ENCODE measurements around the gene GALNT6.

Gene GALNT6

GRCh38 chr12:51403681-51404136, 12.5 kb upstream of the GALNT6 start:
- no peaks in the 10 kb centered on the region for H3K27me3 ChIP-seq (ENCODE audit: insufficient read depth, poor library complexity, severe bottlenecking)
- H3K36me3 ChIP-seq (ENCODE audit: low read depth) = no peaks in the 10 kb centered on the region
- no peak for DNase-seq (ENCODE audit: low spot score)
- H3K4me1 ChIP-seq (ENCODE audit: insufficient read depth, poor library complexity, severe bottlenecking) = no peaks in the 10 kb centered on the region
- ATAC-seq (ENCODE audit: low read depth) = no peak
- no peaks in the 10 kb centered on the region for H3K9me3 ChIP-seq (ENCODE audit: severe bottlenecking)
- no peak for TF ChIP-seq CTCF (IDR thresholded peaks at IDR 0.05; ENCODE audit: poor library complexity, severe bottlenecking)
- H3K27ac ChIP-seq (ENCODE audit: poor library complexity, severe bottlenecking) = no peak overlapping the region
- H3K4me3 ChIP-seq (ENCODE audit: severe bottlenecking) = no peak overlapping the region

GRCh38 chr12:51403159-51403558, 12.0 kb upstream of the GALNT6 start:
- DNase-seq (ENCODE audit: low spot score) (no peak), ATAC-seq (ENCODE audit: low read depth) (no peak)
- H3K4me3 ChIP-seq (ENCODE audit: severe bottlenecking) = no peak overlapping the region
- no peaks in the 10 kb centered on the region for H3K4me1 ChIP-seq (ENCODE audit: insufficient read depth, poor library complexity, severe bottlenecking)
- no peaks in the 10 kb centered on the region for H3K36me3 ChIP-seq (ENCODE audit: low read depth)
- H3K9me3 ChIP-seq (ENCODE audit: severe bottlenecking) = no peaks in the 10 kb centered on the region
- H3K27ac ChIP-seq (ENCODE audit: poor library complexity, severe bottlenecking) = no peak overlapping the region
- no peaks in the 10 kb centered on the region for H3K27me3 ChIP-seq (ENCODE audit: insufficient read depth, poor library complexity, severe bottlenecking)
- no peak for TF ChIP-seq CTCF (IDR thresholded peaks at IDR 0.05; ENCODE audit: poor library complexity, severe bottlenecking)

- no peak overlapping the region for H3K27ac ChIP-seq (ENCODE audit: poor library complexity, severe bottlenecking)
- H3K27me3 ChIP-seq (ENCODE audit: insufficient read depth, poor library complexity, severe bottlenecking) = no peaks in the 10 kb centered on the region
- no peak for DNase-seq (ENCODE audit: low spot score)
- no peak for TF ChIP-seq CTCF (IDR thresholded peaks at IDR 0.05; ENCODE audit: poor library complexity, severe bottlenecking)
- H3K4me1 ChIP-seq (ENCODE audit: insufficient read depth, poor library complexity, severe bottlenecking) = no peaks in the 10 kb centered on the region
- no peaks in the 10 kb centered on the region for H3K9me3 ChIP-seq (ENCODE audit: severe bottlenecking)
- no peaks in the 10 kb centered on the region for H3K36me3 ChIP-seq (ENCODE audit: low read depth)
- H3K4me3 ChIP-seq (ENCODE audit: severe bottlenecking) = no peak overlapping the region
- ATAC-seq (ENCODE audit: low read depth) = no peak
Observed at GRCh38 chr12:51401900-51402299, 10.7 kb upstream of the GALNT6 start.

- no peak overlapping the region for H3K27ac ChIP-seq (ENCODE audit: poor library complexity, severe bottlenecking)
- H3K9me3 ChIP-seq (ENCODE audit: severe bottlenecking) = no peaks in the 10 kb centered on the region
- no peaks in the 10 kb centered on the region for H3K36me3 ChIP-seq (ENCODE audit: low read depth)
- no peak for TF ChIP-seq CTCF (IDR thresholded peaks at IDR 0.05; ENCODE audit: poor library complexity, severe bottlenecking)
- H3K4me3 ChIP-seq (ENCODE audit: severe bottlenecking) = no peak overlapping the region
- no peak for DNase-seq (ENCODE audit: low spot score)
- H3K4me1 ChIP-seq (ENCODE audit: insufficient read depth, poor library complexity, severe bottlenecking) = no peaks in the 10 kb centered on the region
- ATAC-seq (ENCODE audit: low read depth) = no peak
- no peaks in the 10 kb centered on the region for H3K27me3 ChIP-seq (ENCODE audit: insufficient read depth, poor library complexity, severe bottlenecking)
Observed at GRCh38 chr12:51401486-51401885, 10.3 kb upstream of the GALNT6 start.

GRCh38 chr12:51401020-51401419, 9.8 kb upstream of the GALNT6 start:
- Histone ChIP-seq H3K4me3 (ENCODE audit: severe bottlenecking) (no peak overlapping the region), H3K9me3 (ENCODE audit: severe bottlenecking) (no peaks in the 10 kb centered on the region), H3K27me3 (ENCODE audit: insufficient read depth, poor library complexity, severe bottlenecking) (no peaks in the 10 kb centered on the region), H3K27ac (ENCODE audit: poor library complexity, severe bottlenecking) (no peak overlapping the region), H3K36me3 (ENCODE audit: low read depth) (no peaks in the 10 kb centered on the region), H3K4me1 (ENCODE audit: insufficient read depth, poor library complexity, severe bottlenecking) (no peaks in the 10 kb centered on the region)
- TF ChIP-seq CTCF (IDR thresholded peaks at IDR 0.05; ENCODE audit: poor library complexity, severe bottlenecking) = no peak
- DNase-seq (ENCODE audit: low spot score) (no peak), ATAC-seq (ENCODE audit: low read depth) (no peak)
